GM18508 (cell line): ENCODE results near the gene ARHGAP10.
"Not testable (repeated sequence)": the region's sequence is repeated elsewhere in the genome, so short reads cannot be mapped to it uniquely, and the experiment has no call there.

Source experiments
- ATAC-seq: cut with Tn5 transposase; IDR thresholded peaks from one replicate; pipeline ENCODE4 v1.9.1; 2021; ENCODE audit warnings: moderate number of reproducible peaks; ENCODE audit not compliant: insufficient read depth, unreplicated experiment

ARHGAP10 gene

DNA sequence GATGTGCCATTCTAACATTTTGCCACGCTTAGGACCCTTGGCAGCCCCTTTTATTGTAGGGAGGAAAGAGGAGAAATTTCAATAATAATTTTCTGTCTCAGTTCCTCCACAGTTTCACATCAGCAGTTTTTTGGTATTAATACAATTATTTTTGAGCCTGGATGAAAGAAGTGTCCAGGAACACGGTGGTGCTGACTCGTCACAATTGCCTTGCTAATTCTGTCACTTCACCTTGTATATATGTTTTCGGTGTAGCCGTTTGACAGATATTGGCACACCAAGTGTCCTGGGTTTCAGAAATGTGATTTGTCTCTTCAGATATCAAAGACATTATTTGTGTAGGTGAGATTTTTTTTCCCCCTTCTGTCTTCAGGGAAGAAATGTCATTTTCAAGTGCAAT lies 142.2 kb downstream of the ARHGAP10 start:
- no peak for ATAC-seq

DNA sequence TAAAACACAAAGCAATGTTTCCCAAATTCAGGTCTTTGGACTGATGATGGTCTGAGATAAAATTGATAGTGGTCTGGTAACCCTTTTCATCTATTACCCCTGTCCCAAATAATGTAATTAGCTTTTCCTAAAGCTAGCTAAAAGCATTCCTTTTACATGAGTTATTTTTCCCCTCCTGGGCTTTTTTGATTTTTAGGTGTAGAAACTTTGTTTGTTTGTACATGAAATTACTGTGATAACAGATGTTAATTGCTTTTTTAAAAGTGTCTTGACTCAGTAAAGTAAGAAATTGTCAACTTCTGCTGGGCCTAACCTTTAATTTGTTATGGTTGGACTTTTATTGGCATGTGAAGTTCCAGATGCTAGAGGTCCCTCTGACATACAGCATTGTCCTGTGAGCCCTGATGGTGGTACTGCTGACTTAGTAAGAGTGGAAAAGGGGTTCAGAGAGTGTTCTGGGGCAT lies 145.5 kb downstream of the ARHGAP10 start:
- ATAC-seq: no peak

DNA sequence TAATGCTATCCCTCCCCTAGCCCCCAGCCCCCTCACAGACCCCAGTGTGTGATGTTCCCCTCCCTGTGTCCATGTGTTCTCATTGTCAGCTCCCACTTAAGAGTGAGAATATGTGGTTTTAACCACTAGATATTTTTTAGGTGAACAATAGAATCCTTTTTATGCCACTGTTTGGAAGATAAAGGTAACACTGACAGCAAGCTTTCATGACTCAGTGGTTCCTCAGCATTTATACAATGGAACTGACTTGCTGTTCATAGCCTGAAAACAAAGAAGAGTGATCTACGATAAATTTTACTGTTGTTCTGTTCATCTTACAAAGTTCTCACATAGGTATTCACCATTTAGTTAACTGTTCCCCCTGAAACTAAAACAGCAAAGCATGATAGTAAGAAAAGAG lies 147.8 kb downstream of the ARHGAP10 start:
- ATAC-seq: no peak

DNA sequence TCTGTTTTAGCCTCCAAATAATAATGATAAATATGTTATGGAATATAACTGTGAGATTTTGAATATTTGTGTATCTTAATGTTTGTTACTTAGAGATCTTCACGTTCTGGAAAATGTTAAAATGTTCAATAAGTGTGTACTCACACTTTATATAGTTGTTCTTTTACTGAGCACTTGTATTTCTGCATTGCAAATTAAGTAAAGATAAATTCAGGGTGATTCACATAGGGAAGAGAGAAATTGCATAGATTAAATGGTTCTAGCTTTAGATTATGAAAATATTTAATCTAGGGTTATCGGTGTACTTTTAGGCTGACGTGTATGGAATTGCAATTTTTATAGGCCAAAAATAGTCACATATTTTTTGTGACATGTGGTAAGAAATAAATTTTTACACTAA lies 148.6 kb downstream of the ARHGAP10 start:
- no peak for ATAC-seq

DNA sequence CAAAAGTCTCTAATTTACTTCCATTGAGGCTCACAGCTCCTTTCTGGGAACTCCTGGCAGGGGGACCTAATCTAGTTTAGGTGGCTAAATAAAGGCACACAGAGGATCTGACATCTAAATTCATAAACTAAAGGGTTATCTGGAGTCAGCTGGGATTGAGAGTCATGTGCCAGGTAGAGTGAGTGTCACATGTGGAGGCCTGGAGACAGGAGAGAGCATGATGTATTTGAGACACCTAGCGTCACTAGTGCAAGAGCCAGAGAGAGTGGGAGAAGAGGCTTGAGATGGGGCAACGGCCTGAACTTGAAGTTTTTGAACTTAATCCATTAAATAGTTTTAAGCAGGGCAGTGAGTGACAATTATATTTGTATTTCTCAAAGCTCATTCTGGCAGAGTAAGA lies 152.6 kb downstream of the ARHGAP10 start:
- no peak for ATAC-seq

DNA sequence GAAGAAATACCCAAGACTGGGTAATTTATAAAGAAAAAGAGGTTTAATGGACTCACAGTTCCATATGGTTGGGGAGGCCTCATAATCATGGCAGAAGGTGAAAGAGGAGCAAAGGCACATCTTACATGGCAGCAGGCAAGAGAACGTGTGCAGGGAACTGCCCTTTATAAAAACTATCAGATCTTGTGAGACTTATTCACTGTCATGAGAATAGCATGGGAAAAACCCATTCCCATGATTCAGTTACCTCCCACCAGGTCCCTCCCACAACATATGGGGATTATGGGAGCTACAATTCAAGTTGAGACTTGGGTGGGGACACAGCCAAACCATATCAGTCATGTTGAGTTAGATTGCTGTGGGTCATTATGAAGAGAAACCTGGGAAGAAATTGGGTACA lies 153.3 kb downstream of the ARHGAP10 start:
- not testable (repeated sequence) for ATAC-seq

DNA sequence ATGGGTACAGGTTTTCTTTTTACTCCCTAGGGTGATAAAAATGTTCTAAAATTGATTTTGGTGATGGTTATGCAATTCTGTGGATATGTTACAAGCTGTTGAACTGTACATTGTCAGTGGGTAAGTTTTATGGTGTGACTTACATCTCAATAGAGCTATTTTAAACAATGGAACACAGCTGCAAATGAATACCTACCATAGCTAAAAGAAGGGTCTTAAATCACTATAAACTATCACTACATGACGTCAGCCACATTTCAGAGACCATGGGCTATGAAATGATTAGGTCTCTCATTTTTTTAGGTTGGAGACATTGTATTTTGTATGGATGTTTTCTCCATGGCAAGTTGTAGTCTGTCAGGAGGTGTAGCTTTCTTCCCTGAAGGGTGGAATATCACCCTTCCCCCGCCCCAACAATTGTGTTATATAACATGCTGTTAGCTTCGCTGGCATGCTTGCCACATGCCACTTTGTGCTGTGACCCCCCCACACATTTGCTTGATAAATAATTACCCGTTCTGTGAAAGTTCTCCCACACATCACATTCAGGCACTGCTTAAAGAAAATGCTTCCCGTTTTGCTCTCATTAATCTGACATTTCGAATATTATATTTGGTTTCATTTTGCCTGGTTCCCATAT lies 159.7 kb downstream of the ARHGAP10 start:
- no peak for ATAC-seq

DNA sequence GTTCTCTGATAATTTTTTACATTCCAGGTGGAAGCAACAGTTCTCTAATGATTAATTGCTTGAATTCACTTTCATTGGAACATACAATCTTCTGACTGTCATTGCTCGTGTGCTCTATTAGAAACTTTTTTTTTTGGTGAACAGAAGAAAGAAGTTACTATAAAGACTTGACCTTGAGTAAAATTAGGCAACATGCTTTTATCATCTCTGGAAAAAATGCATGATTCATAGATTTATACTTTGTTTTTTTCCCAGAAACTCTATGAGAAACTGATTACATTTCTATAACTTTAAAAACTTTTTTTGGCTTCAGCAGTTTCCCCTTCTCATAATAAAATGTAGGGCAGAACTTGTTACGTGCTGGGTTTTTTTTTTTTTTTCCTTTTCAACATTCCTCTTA lies 167.6 kb downstream of the ARHGAP10 start:
- no peak for ATAC-seq

DNA sequence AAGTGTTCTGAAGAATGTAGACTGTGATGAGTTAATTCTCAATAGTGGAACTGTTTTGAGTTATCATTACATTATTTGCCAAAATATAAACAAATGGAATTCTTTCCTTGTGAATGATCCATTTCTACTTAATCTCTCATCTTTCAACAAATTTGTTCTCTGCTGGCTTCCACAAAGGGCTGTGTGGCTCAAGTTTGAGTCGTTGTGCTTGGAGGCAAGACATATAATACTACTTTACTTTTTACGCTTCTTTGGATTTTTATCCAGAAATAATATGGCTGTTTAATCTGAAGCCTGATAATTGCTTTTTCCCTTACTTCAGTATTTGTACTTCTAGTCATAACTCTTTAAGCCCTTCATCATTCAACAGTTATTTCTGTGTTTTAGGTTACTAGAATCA lies 169.5 kb downstream of the ARHGAP10 start:
- ATAC-seq: no peak

DNA sequence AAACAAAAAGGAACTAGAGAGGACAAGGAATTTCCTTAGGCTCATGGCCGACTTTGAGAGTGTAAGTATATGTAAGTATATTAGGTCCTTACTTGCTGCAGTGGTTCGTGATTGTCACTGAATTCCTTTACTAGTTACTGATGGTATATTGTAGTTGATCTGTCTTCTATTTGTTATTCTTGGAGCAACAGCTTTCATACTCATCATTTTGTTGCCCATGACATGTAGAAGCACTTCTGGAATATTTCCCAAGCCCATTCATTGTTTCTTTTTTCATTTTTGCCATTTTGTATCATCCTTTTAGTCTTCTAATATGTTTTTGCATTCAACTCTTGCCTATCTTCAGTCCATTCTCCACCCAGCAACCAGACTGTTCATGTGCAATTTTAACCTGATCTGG lies 170.0 kb downstream of the ARHGAP10 start:
- no peak for ATAC-seq

DNA sequence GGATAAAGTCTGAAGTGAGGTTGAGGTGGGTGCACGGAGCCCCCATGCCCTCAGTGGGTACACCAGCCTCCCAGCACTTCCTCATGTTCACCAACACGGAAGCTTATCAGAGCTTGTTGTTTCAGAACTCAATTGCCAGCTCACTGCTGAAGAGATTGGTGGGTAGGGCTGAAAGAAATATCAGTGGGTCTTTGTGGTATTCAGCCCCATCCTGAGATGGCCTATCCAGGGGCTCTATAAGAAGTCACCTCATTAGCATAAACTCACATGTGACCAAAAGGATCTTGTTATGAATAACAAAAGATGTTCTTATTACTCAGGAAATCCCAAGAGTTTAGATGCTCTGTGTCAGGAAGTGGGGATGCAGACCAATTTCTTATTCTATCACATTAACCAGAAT lies 177.3 kb downstream of the ARHGAP10 start:
- no peak for ATAC-seq

DNA sequence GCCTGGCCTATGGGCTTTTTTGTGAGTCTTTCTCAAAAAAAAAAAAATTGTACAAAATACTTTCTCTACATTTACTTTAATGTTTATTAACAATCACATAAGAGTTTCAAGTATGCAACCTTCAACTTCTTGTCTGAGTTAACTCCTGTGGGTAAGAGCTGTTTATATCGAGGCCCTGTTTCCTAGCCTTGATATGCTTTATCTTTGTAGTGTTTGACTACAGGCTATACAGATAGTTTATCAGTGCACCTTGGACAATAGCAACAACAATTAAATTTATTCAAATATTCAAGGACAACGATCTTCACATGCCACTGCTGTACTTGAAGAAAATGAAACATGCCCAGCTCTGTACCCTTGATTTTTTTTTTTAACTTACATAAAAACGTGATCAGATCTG lies 178.4 kb downstream of the ARHGAP10 start:
- no peak for ATAC-seq

DNA sequence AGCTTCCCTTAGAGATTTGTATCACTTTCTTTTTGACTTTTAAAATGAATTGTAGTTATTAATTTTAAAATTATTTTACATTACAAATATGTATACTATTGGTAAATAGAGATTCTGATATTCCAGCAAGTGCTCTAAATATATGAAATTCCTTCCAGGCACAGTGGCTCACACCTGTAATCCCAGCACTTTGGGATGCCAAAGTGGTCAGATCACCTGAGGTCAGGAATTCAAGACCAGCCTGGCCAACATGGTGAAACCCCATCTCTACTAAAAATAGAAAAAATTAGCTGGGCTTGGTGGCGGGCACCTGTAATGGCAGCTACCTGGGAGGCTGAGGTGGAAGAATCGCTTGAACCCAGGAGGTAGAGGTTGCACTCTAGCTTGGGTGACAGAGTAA lies 180.2 kb downstream of the ARHGAP10 start:
- not testable (repeated sequence) for ATAC-seq

DNA sequence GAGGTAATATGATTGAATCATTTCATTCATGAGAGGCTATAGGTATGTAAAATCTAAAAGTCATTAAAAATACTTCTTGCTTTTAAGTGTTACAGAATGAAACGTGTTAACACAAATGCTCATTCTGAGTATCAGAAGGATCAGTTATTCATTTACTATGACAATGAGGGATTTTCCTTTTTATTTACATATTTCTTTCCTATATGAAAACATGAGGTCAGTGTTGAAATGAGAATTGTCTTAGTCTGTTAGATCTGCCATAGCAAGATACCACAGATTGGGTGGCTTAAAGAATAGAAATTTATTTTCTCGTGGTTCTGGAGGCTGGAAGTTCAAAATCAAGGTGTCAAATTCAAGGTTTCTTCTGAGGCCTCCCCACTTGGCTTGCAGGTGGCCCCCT lies 181.2 kb downstream of the ARHGAP10 start:
- ATAC-seq: peak; percentile 86

DNA sequence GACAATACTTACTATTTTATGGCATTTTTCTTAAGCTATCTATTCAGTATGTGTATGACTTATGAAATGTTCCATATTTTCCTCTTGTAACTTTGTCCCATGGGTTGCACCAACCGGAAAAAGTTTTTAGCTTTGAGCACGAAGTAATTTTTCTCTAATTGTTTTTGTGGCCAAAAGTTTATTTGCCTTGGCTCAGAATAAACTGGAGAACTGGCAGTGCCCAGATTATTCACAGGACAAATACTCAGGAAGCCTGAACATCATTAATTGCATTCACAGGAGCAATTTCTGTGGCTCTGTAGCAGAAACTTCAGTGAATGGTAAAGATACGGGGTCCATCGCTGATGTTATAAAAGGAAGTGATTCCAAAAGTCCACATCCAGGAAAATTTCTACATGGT lies 184.5 kb downstream of the ARHGAP10 start:
- ATAC-seq: no peak

DNA sequence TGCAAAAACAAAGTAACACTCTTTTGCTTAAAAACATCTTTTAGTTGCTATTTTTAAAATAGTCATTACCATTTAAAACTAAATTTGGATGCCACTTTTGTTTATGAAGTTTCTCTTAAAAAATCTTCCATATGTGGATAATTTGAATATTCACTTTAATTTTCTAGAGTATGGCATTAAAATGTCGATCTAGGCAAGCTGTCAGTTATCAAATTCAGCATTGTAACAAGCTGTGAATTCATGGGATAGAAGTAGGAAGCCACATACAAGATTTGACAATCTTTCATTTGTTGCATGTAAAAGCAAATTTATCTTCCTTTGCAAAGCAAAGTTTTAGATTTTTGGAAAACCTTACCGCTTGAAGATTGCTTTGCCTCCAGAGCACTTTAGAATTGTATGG lies 191.5 kb downstream of the ARHGAP10 start:
- ATAC-seq: no peak

DNA sequence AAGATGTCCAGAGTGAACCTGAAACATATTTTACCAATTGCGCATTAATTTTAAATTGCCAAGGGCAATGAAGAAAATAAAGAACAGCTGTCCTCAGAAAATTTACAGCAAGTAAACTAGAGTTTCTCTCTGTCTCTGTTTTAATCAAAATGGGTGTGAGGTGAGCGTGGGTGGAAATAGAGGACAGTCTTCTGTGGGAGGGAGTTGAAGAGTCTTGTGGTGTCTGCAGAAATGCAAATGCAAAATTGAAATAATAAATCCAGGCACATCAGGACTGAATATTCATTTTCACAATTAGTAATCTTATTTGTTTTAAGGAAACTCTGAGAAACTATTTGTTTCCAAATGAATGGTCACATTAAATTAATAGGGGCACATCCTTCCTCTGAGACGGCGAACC lies 192.0 kb downstream of the ARHGAP10 start:
- ATAC-seq: no peak

DNA sequence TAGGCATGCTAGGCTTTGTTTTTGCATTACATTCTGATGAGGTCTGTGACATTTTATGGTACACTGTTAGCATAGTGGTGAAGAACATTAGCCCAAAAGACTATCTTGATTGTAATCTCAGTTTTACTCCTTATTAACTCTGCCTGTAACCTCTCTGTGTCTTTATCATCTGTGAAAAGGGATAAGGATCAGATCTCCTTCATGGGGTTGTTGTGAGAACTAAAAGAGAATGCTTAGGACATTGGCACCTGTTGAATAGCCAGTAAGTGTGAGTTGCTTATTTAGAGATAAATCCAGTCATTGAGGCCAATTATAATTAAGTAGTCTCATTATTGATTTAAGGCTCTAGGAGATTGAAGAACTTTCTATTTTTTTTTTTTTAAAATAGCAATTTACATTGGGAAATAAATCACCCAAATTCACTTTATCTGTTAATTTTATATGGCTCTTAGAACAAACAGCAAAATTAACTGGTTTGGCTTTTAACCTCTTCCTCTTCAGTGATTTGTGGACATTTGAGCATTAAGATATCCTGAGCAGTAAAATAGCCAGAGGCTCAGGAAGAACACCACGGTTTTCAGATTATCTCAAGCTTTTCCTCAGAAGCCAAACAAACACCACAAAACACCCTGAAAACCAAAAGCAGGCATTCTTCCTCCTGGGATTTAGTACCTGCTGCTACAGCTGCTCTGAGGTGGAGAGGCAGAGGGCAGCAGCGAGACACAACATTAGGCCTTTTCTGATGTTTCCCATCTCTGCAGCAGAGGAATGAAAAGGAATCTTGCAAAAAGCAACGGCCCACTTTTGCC lies 192.9 kb downstream of the ARHGAP10 start:
- ATAC-seq: no peak

DNA sequence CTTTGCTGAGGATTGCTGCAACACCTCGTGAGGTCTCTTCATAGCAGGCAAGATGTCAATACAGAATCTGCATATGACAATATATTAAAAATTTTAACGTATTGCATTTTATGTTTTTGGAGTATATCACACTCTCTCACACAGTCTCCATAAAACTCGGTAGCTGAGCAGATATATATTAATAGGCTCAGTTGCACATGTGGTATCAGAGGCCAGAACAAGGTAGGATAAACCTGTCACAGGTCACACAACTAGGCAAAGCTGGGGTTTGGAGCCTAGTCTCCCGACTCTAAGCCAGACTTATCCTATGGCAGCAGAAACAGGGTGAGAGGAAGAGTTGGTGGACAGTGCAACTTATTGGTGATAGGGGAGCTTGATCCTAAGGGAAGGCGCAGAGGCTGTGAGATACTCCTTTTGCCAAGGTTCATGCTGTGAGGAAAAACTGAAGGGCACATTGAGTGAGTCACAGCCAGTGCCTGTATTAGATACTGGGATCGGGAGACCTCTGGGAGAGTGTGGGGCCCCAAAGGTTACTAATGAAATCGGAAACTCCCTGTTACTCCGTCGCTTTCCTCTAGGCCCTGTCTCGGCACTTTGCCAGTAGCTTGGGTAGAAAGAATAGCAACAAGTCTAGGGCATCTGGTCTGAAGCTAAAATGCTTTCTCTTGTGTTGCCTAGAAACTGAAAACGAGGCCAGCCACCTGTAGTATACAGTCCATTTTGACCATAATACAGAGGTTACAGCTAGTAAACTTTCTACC lies 195.7 kb downstream of the ARHGAP10 start:
- no peak for ATAC-seq

DNA sequence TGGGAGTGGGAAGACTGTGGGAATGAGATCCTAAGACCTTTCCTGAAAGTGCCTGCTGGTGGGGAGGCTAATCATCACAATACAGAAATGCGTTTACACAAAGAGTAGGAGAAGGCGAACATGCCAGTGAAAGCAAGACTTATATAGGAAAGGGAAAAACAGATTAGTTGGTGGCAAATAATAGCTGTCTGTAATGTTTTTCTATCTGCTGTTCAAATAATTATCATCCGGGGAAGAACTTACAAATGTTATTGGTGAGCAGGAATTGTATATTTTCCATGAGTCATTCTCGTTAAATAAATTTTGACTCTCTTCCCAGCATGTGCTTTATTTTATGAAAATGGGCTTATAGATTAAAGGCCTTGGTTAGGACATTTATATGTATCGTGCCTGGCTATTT lies 196.5 kb downstream of the ARHGAP10 start:
- no peak for ATAC-seq

DNA sequence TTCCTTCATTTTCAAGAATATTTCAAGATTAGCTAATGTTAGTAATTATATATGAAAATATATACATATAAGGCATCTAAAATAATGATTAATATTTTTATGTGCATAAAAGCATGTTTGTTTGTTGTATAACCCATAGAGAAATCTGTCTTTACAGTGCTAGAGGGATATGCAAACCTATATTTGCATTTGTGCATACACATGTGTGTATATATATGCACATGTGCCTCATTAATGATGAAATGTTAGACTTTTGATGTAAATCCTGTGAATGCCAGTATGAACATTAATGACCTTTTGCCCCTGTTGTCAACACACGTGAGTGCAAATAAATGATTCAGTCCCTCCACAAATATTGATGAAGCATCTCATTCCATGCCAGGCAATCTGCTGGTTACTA lies 197.9 kb downstream of the ARHGAP10 start:
- ATAC-seq: no peak
